22Rv1 (cell line): Measurements from ENCODE around the gene ATRAID.

ENCODE experiments used
- ZFX ChIP-seq: fragments of 450-650 bp; IDR thresholded peaks from 2 replicates; pipeline ENCODE4 v1.6.1; 2017; ENCODE audit warnings: antibody characterized with exemption, borderline replicate concordance
- TF ChIP-seq, protein P1 (sequence below): fragments of 450-650 bp; IDR thresholded peaks from 2 replicates; pipeline ENCODE4 v1.5.1; 2017; ENCODE audit warnings: mild to moderate bottlenecking

DNA sequence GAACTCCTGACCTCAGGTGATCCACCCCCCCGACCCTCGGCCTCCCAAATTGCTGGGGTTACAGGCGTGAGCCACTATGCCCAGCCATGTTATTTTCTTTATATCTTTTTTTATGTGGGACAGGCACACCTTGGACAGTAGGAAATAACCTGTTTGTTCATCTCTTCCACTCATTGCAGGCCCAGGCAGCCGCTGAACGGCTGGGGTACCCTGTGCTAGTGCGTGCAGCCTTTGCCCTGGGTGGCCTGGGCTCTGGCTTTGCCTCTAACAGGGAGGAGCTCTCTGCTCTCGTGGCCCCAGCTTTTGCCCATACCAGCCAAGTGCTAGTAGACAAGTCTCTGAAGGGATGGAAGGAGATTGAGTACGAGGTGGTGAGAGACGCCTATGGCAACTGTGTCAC, 13.7 kb downstream of the ATRAID start:
- TF ChIP-seq, protein P1, sequence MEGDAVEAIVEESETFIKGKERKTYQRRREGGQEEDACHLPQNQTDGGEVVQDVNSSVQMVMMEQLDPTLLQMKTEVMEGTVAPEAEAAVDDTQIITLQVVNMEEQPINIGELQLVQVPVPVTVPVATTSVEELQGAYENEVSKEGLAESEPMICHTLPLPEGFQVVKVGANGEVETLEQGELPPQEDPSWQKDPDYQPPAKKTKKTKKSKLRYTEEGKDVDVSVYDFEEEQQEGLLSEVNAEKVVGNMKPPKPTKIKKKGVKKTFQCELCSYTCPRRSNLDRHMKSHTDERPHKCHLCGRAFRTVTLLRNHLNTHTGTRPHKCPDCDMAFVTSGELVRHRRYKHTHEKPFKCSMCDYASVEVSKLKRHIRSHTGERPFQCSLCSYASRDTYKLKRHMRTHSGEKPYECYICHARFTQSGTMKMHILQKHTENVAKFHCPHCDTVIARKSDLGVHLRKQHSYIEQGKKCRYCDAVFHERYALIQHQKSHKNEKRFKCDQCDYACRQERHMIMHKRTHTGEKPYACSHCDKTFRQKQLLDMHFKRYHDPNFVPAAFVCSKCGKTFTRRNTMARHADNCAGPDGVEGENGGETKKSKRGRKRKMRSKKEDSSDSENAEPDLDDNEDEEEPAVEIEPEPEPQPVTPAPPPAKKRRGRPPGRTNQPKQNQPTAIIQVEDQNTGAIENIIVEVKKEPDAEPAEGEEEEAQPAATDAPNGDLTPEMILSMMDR, result no peak
- no peak for TF ChIP-seq ZFX
